Activated T-cell treated with anti-CD3 and anti-CD28 coated beads, Interleukin-2, amount 50 U/mL, for 4 hours (primary cell): Measurements from ENCODE around the gene PRUNE2. TPM values are rescaled to one million over a fixed set of nuclear protein-coding genes. Genes with fewer than 3 reads are reported as not detected.

Experiments
- ATAC-seq, 2 donors: fragments of 200-7000 bp; cut with Tn5 transposase; one replicate each; pipeline ENCODE4 v1.10.0; 2021
- DNase-seq: peaks from one replicate; pipeline ENCODE4 v3.0.0-alpha.2; 2020
- H3K27me3 Mint-ChIP-seq: one replicate; pipeline ENCODE4 v1.8.0; 2021; ENCODE audit warnings: low read depth, mixed read lengths
- H3K36me3 Mint-ChIP-seq: one replicate; pipeline ENCODE4 v1.8.0; 2022; ENCODE audit warnings: mixed read lengths; ENCODE audit not compliant: insufficient read depth
- H3K4me1 Mint-ChIP-seq: one replicate; pipeline ENCODE4 v1.8.0; 2021; ENCODE audit warnings: low read depth, mixed read lengths
- H3K4me3 Mint-ChIP-seq: one replicate; pipeline ENCODE4 v1.8.0; 2021; ENCODE audit warnings: mild to moderate bottlenecking, moderate library complexity, mixed read lengths
- H3K9me3 Mint-ChIP-seq: one replicate; pipeline ENCODE4 v1.8.0; 2021; ENCODE audit warnings: mixed read lengths
- total RNA-seq, 3 donors: library from RNA; stranded (reverse); gene quantifications; one replicate each; pipeline ENCODE4 v1.2.1, GENCODE V29; 2021

The PRUNE2 gene
- total RNA-seq, 3 donors from 2014 or later: 0.05 to 0.08 TPM; not detected in 1

- DNase-seq: no peak
- Mint-ChIP-seq H3K36me3 (no peaks in the 10 kb centered on the region), H3K4me3 (no peak overlapping the region), H3K27me3 (no peaks in the 10 kb centered on the region), H3K9me3 (no peaks in the 10 kb centered on the region), H3K4me1 (peaks cover 48% of the 10 kb centered on the region)
- ATAC-seq: no peak
Measured at GRCh38 chr9:76655971-76656370, 249.9 kb downstream of the PRUNE2 start.

GRCh38 chr9:76655121-76655541 is 250.8 kb downstream of the PRUNE2 start:
- H3K27me3 Mint-ChIP-seq: no peaks in the 10 kb centered on the region
- no peaks in the 10 kb centered on the region for H3K9me3 Mint-ChIP-seq
- H3K4me3 Mint-ChIP-seq: no peak overlapping the region
- H3K4me1 Mint-ChIP-seq: peaks cover 54% of the 10 kb centered on the region
- peak; percentile 46 to 61 for ATAC-seq
- no peak for DNase-seq
- H3K36me3 Mint-ChIP-seq: no peaks in the 10 kb centered on the region

DNA sequence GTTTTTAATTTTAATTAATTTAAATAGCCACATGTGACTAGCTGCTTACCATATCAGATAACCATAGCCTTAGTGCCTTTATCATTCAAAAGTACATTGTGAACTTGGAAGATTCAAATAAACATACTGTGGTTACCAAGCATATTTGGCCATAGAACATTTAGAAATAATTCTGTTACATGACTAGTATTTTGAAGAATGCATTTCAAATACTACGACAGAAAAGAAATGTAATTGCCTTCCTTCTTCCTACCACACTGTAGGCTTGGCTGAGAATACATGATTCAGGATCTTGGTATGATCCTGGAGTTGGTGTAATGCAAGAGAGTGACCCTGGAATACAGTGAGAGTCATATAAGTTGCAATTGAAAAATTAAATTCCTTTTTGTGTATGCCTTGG is 251.3 kb downstream of the PRUNE2 start:
- Mint-ChIP-seq H3K9me3 (no peaks in the 10 kb centered on the region), H3K4me1 (peaks cover 54% of the 10 kb centered on the region), H3K4me3 (no peak overlapping the region), H3K36me3 (no peaks in the 10 kb centered on the region), H3K27me3 (no peaks in the 10 kb centered on the region)
- ATAC-seq (no peak), DNase-seq (no peak)

- DNase-seq (no peak), ATAC-seq (no peak)
- H3K36me3 Mint-ChIP-seq: no peaks in the 10 kb centered on the region
- no peak overlapping the region for H3K4me3 Mint-ChIP-seq
- H3K4me1 Mint-ChIP-seq: peaks cover 54% of the 10 kb centered on the region
- no peaks in the 10 kb centered on the region for H3K9me3 Mint-ChIP-seq
- no peaks in the 10 kb centered on the region for H3K27me3 Mint-ChIP-seq
Measured at GRCh38 chr9:76654051-76654461, 251.9 kb downstream of the PRUNE2 start.

- H3K4me1 Mint-ChIP-seq: peaks cover 46% of the 10 kb centered on the region
- ATAC-seq (no peak), DNase-seq (no peak)
- H3K27me3 Mint-ChIP-seq: no peaks in the 10 kb centered on the region
- no peak overlapping the region for H3K4me3 Mint-ChIP-seq
- no peaks in the 10 kb centered on the region for H3K9me3 Mint-ChIP-seq
- H3K36me3 Mint-ChIP-seq: no peaks in the 10 kb centered on the region
Measured at GRCh38 chr9:76652894-76653293, 253.0 kb downstream of the PRUNE2 start.

- peak in 1 of 2 donors; percentile 54 for ATAC-seq
- peaks cover 33% of the 10 kb centered on the region for H3K4me1 Mint-ChIP-seq
- H3K9me3 Mint-ChIP-seq: no peaks in the 10 kb centered on the region
- no peaks in the 10 kb centered on the region for H3K36me3 Mint-ChIP-seq
- H3K4me3 Mint-ChIP-seq: peak overlapping the region; percentile 66
- H3K27me3 Mint-ChIP-seq: no peaks in the 10 kb centered on the region
- no peak for DNase-seq
Measured at GRCh38 chr9:76651119-76651705, 254.7 kb downstream of the PRUNE2 start.

DNA sequence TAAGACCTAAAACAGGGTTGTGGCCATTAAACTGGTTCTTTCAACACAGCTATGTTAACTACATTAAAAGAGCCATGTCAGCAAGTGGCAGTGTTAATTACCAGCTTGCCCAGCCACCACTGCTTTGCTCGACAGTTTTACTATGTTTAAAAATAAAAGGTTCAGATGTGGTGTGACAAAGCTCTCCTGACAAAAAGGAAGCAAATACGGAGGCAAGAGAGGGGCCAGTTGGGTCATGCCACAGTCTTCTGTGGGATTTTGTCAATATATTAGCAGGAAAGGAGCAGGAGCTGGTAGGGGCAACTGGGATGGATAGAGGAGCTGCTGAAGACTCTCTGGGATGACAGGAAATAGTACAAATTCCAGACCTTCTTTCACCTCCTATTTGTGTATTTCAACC is 255.2 kb downstream of the PRUNE2 start:
- H3K4me1 Mint-ChIP-seq: peaks cover 33% of the 10 kb centered on the region
- ATAC-seq: no peak
- peak overlapping the region; percentile 66 for H3K4me3 Mint-ChIP-seq
- H3K36me3 Mint-ChIP-seq: no peaks in the 10 kb centered on the region
- no peaks in the 10 kb centered on the region for H3K27me3 Mint-ChIP-seq
- no peak for DNase-seq
- H3K9me3 Mint-ChIP-seq: no peaks in the 10 kb centered on the region

- H3K4me1 Mint-ChIP-seq: peaks cover 26% of the 10 kb centered on the region
- no peak for DNase-seq
- no peak overlapping the region for H3K4me3 Mint-ChIP-seq
- no peak for ATAC-seq
- no peaks in the 10 kb centered on the region for H3K9me3 Mint-ChIP-seq
- H3K27me3 Mint-ChIP-seq: no peaks in the 10 kb centered on the region
- H3K36me3 Mint-ChIP-seq: no peaks in the 10 kb centered on the region
Measured at GRCh38 chr9:76649894-76650293, 256.0 kb downstream of the PRUNE2 start.

- Mint-ChIP-seq H3K4me1 (peaks cover 11% of the 10 kb centered on the region), H3K27me3 (no peaks in the 10 kb centered on the region), H3K9me3 (no peaks in the 10 kb centered on the region), H3K4me3 (no peak overlapping the region), H3K36me3 (no peaks in the 10 kb centered on the region)
- DNase-seq (no peak), ATAC-seq (no peak)
Measured at GRCh38 chr9:76646249-76646648, 259.7 kb downstream of the PRUNE2 start.

- DNase-seq: no peak
- H3K27me3 Mint-ChIP-seq: no peaks in the 10 kb centered on the region
Measured at GRCh38 chr9:76644647-76645250, 261.2 kb downstream of the PRUNE2 start.

GRCh38 chr9:76644171-76644570 is 261.7 kb downstream of the PRUNE2 start:
- H3K27me3 Mint-ChIP-seq: no peaks in the 10 kb centered on the region
- DNase-seq (no peak), ATAC-seq (no peak)
- no peaks in the 10 kb centered on the region for H3K9me3 Mint-ChIP-seq
- peaks cover 2% of the 10 kb centered on the region for H3K4me1 Mint-ChIP-seq
- H3K4me3 Mint-ChIP-seq: no peak overlapping the region
- no peaks in the 10 kb centered on the region for H3K36me3 Mint-ChIP-seq

More at GRCh38 chr9:76644647-76645250, 261.2 kb downstream of the PRUNE2 start:
- Mint-ChIP-seq H3K4me3 (no peak overlapping the region), H3K9me3 (no peaks in the 10 kb centered on the region), H3K36me3 (no peaks in the 10 kb centered on the region), H3K4me1 (peaks cover 2% of the 10 kb centered on the region)
- ATAC-seq: no peak

- peaks cover 2% of the 10 kb centered on the region for H3K4me1 Mint-ChIP-seq
- H3K9me3 Mint-ChIP-seq: no peaks in the 10 kb centered on the region
- no peaks in the 10 kb centered on the region for H3K36me3 Mint-ChIP-seq
- DNase-seq: no peak
- H3K27me3 Mint-ChIP-seq: no peaks in the 10 kb centered on the region
- no peak for ATAC-seq
- no peak overlapping the region for H3K4me3 Mint-ChIP-seq
Measured at GRCh38 chr9:76643399-76644117, 262.4 kb downstream of the PRUNE2 start.

DNA sequence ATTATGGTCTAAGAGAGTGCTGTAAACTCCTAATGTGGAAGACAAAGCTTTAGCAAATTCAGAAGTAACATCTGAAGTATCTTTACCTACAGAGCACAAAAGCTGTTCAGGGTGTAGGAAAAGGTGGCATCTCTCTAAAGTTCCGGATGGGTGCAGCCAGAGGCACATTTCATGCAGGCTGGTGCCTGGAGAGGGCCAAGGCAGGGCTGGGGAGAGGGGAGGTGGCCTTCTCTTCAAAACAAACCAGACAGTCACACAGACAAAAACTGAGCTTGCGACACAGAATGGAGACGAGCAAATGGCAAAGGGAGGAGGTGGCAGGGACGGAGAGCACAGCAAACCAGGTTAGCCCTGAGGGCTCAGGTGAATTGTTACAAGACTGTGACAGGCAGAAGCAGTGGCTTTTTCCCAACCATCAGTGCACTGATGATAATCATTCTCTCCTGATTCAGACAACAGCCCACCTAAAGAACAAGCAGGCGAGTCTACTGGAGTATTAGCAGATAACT is 263.2 kb downstream of the PRUNE2 start:
- no peak for DNase-seq
- Mint-ChIP-seq H3K4me3 (no peak overlapping the region), H3K36me3 (no peaks in the 10 kb centered on the region)

GRCh38 chr9:76642074-76642473 is 263.8 kb downstream of the PRUNE2 start:
- ATAC-seq (no peak), DNase-seq (no peak)
- Mint-ChIP-seq H3K36me3 (no peaks in the 10 kb centered on the region), H3K4me3 (no peak overlapping the region), H3K27me3 (no peaks in the 10 kb centered on the region), H3K9me3 (no peaks in the 10 kb centered on the region), H3K4me1 (peaks cover 13% of the 10 kb centered on the region)

More for the DNA sequence above, 263.2 kb downstream of the PRUNE2 start:
- Mint-ChIP-seq H3K4me1 (peaks cover 6% of the 10 kb centered on the region), H3K27me3 (no peaks in the 10 kb centered on the region), H3K9me3 (no peaks in the 10 kb centered on the region)
- ATAC-seq: no peak

- Mint-ChIP-seq H3K4me3 (no peak overlapping the region), H3K36me3 (no peaks in the 10 kb centered on the region), H3K27me3 (no peaks in the 10 kb centered on the region), H3K9me3 (no peaks in the 10 kb centered on the region), H3K4me1 (peaks cover 12% of the 10 kb centered on the region)
- ATAC-seq (no peak), DNase-seq (no peak)
Measured at GRCh38 chr9:76638001-76638400, 267.9 kb downstream of the PRUNE2 start.
